ENCODE measurements around the gene GLS. TPM values are rescaled to one million over a fixed set of nuclear protein-coding genes. Genes with fewer than 3 reads are reported as not detected.

The GLS gene
- total RNA-seq, 6 experiments from 2014 or later = 191 to 431 (median 201) TPM

DNA sequence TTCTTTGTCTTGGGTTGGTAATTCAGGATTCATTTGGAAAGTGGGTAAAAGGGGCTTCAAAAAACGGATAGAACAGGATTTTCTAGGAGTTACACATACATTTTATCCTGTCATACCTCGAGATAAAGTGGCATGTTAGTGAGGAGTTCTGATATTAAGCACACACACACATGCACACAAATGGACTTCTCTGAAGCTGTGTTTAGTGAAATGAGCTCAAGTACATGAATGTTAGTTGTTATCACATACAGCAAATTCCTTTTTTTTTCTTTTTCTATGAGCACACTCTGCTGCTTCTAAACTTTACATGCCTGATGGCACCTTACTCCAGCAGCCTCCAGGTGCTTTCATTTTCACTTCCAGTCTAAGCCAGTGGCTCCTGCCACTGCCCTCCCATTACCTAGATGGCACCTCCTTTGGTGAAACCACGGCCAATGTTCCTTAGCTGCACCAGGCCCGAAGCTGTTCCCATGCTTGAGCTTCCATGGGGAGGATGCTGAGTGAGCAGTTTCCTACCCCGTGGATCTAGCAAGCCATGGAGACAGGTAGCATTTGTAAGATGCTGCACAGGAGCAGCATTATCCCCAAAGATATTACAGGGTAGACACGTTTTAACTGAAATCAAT, 83.7 kb downstream of the GLS start:
- no peak for DNase-seq
- Mint-ChIP-seq H3K9me3 (no peaks in the 10 kb centered on the region), H3K27ac (peak overlapping the region; percentile 23; the same call in 1 of the 2 replicates), H3K4me3 (no peak overlapping the region; the same call in 1 of the 2 replicates), H3K36me3 (ENCODE audit: low read depth) (peaks cover 56% of the 10 kb centered on the region), H3K27me3 (ENCODE audit: insufficient read depth) (no peaks in the 10 kb centered on the region; the same call in none of the 2 replicates), H3K4me1 (ENCODE audit: low read depth) (peaks cover 5% of the 10 kb centered on the region; the same call in 1 of the 2 replicates)
- TF ChIP-seq, protein P1, sequence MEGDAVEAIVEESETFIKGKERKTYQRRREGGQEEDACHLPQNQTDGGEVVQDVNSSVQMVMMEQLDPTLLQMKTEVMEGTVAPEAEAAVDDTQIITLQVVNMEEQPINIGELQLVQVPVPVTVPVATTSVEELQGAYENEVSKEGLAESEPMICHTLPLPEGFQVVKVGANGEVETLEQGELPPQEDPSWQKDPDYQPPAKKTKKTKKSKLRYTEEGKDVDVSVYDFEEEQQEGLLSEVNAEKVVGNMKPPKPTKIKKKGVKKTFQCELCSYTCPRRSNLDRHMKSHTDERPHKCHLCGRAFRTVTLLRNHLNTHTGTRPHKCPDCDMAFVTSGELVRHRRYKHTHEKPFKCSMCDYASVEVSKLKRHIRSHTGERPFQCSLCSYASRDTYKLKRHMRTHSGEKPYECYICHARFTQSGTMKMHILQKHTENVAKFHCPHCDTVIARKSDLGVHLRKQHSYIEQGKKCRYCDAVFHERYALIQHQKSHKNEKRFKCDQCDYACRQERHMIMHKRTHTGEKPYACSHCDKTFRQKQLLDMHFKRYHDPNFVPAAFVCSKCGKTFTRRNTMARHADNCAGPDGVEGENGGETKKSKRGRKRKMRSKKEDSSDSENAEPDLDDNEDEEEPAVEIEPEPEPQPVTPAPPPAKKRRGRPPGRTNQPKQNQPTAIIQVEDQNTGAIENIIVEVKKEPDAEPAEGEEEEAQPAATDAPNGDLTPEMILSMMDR (IDR thresholded peaks at IDR 0.05) = no peak

DNA sequence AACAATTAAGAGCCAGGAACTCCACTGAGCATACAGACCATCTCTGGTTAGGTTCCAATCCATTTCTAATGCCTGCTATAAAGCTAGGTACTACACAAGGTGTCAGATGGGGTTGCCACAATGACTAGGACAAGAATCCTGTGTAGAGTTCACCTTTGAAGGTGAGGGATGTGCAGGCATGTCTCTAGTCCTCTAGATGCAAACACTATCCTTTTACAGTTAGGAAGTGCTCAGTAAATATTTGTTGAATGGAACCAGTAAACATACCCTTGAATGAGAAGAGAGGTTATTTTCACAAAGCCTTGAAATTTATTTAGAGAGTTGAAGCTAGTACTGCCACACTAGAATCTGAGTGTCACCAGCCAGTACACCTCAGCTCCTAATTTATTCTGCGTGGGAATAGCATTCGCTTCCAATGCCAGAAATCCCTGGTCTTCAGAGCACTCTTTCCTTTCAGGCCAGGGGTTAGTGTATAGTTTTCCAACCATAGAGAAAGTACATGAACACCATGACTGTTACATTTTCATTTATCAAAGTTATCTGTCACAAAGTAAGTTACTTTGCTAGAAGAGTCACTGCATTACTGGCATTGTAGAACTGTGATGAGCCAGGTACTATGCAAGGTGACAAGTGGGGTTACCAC, 85.1 kb downstream of the GLS start:
- TF ChIP-seq, protein P1 (IDR thresholded peaks at IDR 0.05) = no peak
- Mint-ChIP-seq H3K36me3 (ENCODE audit: low read depth) (peaks cover 60% of the 10 kb centered on the region), H3K9me3 (no peaks in the 10 kb centered on the region), H3K27ac (no peak overlapping the region), H3K4me3 (no peak overlapping the region), H3K4me1 (ENCODE audit: low read depth) (peaks cover 4% of the 10 kb centered on the region; the same call in 1 of the 2 replicates), H3K27me3 (ENCODE audit: insufficient read depth) (no peaks in the 10 kb centered on the region; the same call in none of the 2 replicates)
- no peak for DNase-seq

DNA sequence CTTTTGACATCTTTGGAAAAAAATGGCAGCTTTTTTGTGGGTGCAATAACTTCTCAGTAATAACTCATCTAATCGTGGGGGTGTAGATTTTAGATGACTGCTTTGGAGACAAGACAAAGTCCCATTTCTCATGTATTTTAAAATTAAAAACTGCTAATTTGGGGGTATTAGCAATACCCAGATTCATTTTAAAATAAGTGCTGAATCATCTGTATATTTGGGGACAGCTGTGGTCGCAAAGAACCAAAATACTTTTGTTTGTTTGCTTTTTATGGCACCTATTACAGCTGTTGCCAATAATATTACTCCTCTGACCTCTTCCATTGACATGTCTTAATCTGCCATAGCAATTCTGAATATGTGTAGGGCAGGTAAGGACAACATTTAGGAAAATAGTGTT, 87.9 kb downstream of the GLS start:
- no peaks in the 10 kb centered on the region for H3K9me3 Mint-ChIP-seq
- no peak overlapping the region for H3K4me3 Mint-ChIP-seq
- no peak for DNase-seq
- H3K27me3 Mint-ChIP-seq (ENCODE audit: insufficient read depth) = peaks cover 2% of the 10 kb centered on the region; the same call in 1 of the 2 replicates
- peaks cover 38% of the 10 kb centered on the region for H3K36me3 Mint-ChIP-seq (ENCODE audit: low read depth)
- TF ChIP-seq, protein P1 (IDR thresholded peaks at IDR 0.05) = no peak
- peaks cover 2% of the 10 kb centered on the region; the same call in 1 of the 2 replicates for H3K4me1 Mint-ChIP-seq (ENCODE audit: low read depth)
- no peak overlapping the region for H3K27ac Mint-ChIP-seq

DNA sequence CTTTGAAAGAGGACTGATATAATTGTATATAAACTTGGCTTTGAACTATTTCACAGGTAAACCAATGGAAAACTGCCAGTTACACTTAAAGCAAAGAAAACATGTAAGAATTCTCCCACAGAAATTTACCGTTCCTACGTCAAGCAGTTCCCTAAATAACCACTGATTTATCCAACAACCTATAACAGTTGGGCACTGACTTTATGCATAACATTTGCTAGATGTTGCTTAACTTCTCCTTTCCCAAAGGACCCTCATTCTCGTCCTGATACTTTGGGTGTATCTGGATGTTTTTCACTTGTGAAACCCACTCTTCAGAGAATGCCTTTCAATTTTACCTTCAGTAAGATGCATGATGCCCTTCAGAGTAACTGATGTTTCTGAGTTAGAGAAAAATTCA, 89.5 kb downstream of the GLS start:
- TF ChIP-seq, protein P1 (IDR thresholded peaks at IDR 0.05) = no peak
- Mint-ChIP-seq H3K36me3 (ENCODE audit: low read depth) (peaks cover 37% of the 10 kb centered on the region), H3K27ac (no peak overlapping the region), H3K4me3 (peak overlapping the region; percentile 6; the same call in 1 of the 2 replicates), H3K27me3 (ENCODE audit: insufficient read depth) (peaks cover 4% of the 10 kb centered on the region), H3K9me3 (no peaks in the 10 kb centered on the region), H3K4me1 (ENCODE audit: low read depth) (peaks cover 16% of the 10 kb centered on the region)
- DNase-seq = no peak

DNA sequence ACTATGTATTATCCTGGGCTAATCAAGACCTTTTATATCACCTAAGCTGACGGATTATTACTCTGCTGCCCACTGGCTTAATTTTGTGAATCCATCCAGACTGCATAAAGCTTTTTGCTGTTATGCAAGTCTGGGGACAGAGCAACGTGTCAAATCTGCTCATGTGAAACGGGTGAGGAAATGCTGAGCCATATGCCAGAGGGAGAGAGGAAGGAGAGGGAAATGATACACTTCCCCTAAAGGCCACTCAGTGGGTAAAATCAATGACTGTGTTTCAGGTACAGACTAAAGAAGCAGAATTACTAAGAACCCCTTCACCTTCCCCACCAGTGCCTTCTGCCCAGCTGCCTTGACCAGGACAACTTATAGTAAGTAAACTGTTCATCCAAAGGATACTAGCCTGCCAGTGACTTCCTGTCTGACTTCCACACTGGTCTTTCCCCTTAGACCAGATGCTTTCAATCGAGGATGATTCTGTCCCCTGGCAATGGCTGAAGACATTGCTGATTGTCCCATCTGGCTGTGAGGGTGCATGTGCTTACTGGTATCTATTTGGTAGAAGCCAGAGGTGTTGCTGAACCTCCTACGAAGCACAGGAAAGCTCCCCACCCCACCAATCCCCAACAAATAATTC, 90.4 kb downstream of the GLS start:
- H3K4me1 Mint-ChIP-seq (ENCODE audit: low read depth) = peaks cover 16% of the 10 kb centered on the region
- no peak overlapping the region; the same call in 1 of the 2 replicates for H3K4me3 Mint-ChIP-seq
- H3K9me3 Mint-ChIP-seq = no peaks in the 10 kb centered on the region
- H3K27ac Mint-ChIP-seq = peak overlapping the region; percentile 19; the same call in 1 of the 2 replicates
- peaks cover 4% of the 10 kb centered on the region for H3K27me3 Mint-ChIP-seq (ENCODE audit: insufficient read depth)
- TF ChIP-seq, protein P1 (IDR thresholded peaks at IDR 0.05) = no peak
- peaks cover 36% of the 10 kb centered on the region for H3K36me3 Mint-ChIP-seq (ENCODE audit: low read depth)
- DNase-seq = no peak
